ENCODE results near the gene BOLL. TPM values are rescaled to one million over a fixed set of nuclear protein-coding genes. Genes with fewer than 3 reads are reported as not detected.

The BOLL gene
- total RNA-seq, 1 experiment from 2014 or later: not detected

GRCh38 chr2:197804758-197805714, 19.9 kb upstream of the BOLL start:
- intact Hi-C loops (cut with micrococcal nuclease): no loop called here
- H3K9me3 ChIP-seq (ENCODE audit: low read length): no peaks in the 10 kb centered on the region
- TF ChIP-seq CTCF (conservative IDR thresholded peaks at IDR 0.05; ENCODE audit: low read depth, low read length) (no peak), EZH2 (IDR thresholded peaks at IDR 0.05; ENCODE audit: low read length, unreplicated experiment) (peak; percentile 96), EZH2phosphoT487 (IDR thresholded peaks at IDR 0.05; ENCODE audit: borderline replicate concordance, low read length) (peak; percentile 40; the same call in 1 of the 2 replicates)
- ChIA-PET POLR2A (ENCODE audit: unreplicated experiment) (interaction anchor here (0.6 kb wide), 1 partner anchor 289 kb away, joined by 3 read pairs; no protein-coding TSS in a partner anchor), CTCF (interaction anchor here (0.6 kb wide), 1 partner anchor 9 kb away, joined by 3 read pairs; no protein-coding TSS in a partner anchor)
- H3K4me3 ChIP-seq (ENCODE audit: low read length): peak overlapping the region; percentile 70
- H2AFZ ChIP-seq (ENCODE audit: low read length): peak overlapping the region; percentile 87
- no peaks in the 10 kb centered on the region for H3K9me2 ChIP-seq (replicated peaks; ENCODE audit: low read length)
- H3K27ac ChIP-seq (ENCODE audit: low read length): no peak overlapping the region
- peak; percentile 32 for ATAC-seq
- BruUV-seq (replicated peaks): no TSS peak
- no peak overlapping the region for H3K9ac ChIP-seq (ENCODE audit: low read length)
- no peaks in the 10 kb centered on the region for H3K79me2 ChIP-seq (ENCODE audit: low read length)
- DNase-seq: no peak
- peak overlapping the region; percentile 98 for H3K4me2 ChIP-seq (ENCODE audit: low read length)
- H3F3A ChIP-seq (ENCODE audit: low read length, unreplicated experiment): no peaks in the 10 kb centered on the region
- no peaks in the 10 kb centered on the region for H4K20me1 ChIP-seq (ENCODE audit: low read length)
- H3K4me1 ChIP-seq (ENCODE audit: insufficient read depth, low read length): peaks cover 9% of the 10 kb centered on the region; the same call in 1 of the 2 replicates
- peaks cover 71% of the 10 kb centered on the region for H3K27me3 ChIP-seq (ENCODE audit: low read length)
- H3K36me3 ChIP-seq (ENCODE audit: low read depth, low read length): no peaks in the 10 kb centered on the region

DNA sequence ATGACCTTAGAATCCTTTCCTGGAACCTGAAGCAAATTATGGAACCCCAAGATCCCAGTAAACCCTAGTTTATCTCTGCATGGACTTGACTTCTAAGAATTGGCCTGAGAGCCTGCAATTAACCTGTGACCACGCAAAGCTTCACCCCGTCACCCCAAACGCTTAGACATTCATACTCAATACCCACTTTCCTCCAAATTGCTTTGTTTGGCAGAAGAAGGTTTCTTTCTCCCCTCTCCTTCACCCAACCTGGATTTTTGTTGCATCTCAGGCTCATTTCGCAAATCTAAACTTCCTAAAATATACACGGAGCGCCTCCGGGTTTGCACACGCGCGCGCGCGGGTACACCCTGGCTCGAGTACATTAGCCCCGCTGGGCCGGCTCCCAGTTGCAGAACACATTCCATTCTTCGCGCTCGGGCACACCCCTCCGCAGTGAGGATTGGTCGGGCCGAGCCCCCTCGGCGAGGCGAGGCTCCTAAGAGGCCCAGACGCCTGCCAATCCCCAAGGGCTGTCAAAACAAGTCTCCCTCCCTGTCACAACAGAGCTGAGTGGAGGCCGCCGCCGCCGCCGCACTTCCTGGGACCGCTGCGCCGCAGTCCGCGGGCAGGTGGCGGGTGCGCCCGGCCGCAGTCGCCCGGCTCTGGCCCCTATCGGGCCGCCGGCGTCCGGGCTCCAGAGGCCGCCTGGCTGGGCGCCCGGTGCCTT, 19.1 kb upstream of the BOLL start, which contains the start of gene PLCL1:
TSS of gene PLCL1 (plus strand) at position 545 of the 709 bp plus-strand sequence.
- H3K9me3 ChIP-seq (ENCODE audit: low read length): no peaks in the 10 kb centered on the region
- ChIA-PET POLR2A (ENCODE audit: unreplicated experiment) (interaction anchor here (0.6 kb wide), 1 partner anchor 288 kb away, joined by 3 read pairs; no protein-coding TSS in a partner anchor), CTCF (interaction anchor here (0.6 kb wide), 1 partner anchor 9 kb away, joined by 3 read pairs; no protein-coding TSS in a partner anchor)
- H3K36me3 ChIP-seq (ENCODE audit: low read depth, low read length): no peaks in the 10 kb centered on the region
- DNase-seq (peak; percentile 91), ATAC-seq (peak; percentile 100)
- no peaks in the 10 kb centered on the region for H3K9me2 ChIP-seq (replicated peaks; ENCODE audit: low read length)
- no peak within 1 kb of the TSS for H3K9ac ChIP-seq (ENCODE audit: low read length)
- peak within 1 kb of the TSS; percentile 87 for H2AFZ ChIP-seq (ENCODE audit: low read length)
- no peaks in the 10 kb centered on the region for H3F3A ChIP-seq (ENCODE audit: low read length, unreplicated experiment)
- H3K4me2 ChIP-seq (ENCODE audit: low read length): peak within 1 kb of the TSS; percentile 98
- H4K20me1 ChIP-seq (ENCODE audit: low read length): no peaks in the 10 kb centered on the region
- no peak within 1 kb of the TSS for H3K27ac ChIP-seq (ENCODE audit: low read length)
- BruUV-seq (replicated peaks): no TSS peak
- intact Hi-C loops (cut with micrococcal nuclease): no loop called here
- TF ChIP-seq EZH2phosphoT487 (IDR thresholded peaks at IDR 0.05; ENCODE audit: borderline replicate concordance, low read length) (no peak), EZH2 (IDR thresholded peaks at IDR 0.05; ENCODE audit: low read length, unreplicated experiment) (no peak)
- H3K27me3 ChIP-seq (ENCODE audit: low read length): peaks cover 71% of the 10 kb centered on the region
- peaks cover 9% of the 10 kb centered on the region; the same call in 1 of the 2 replicates for H3K4me1 ChIP-seq (ENCODE audit: insufficient read depth, low read length)
- H3K4me3 ChIP-seq (ENCODE audit: low read length): peak within 1 kb of the TSS; percentile 70
- H3K79me2 ChIP-seq (ENCODE audit: low read length): no peaks in the 10 kb centered on the region

GRCh38 chr2:197803033-197803444, 17.9 kb upstream of the BOLL start:
- POLR2A ChIA-PET (ENCODE audit: unreplicated experiment): no interaction called here
- no peak overlapping the region for H3K9ac ChIP-seq (ENCODE audit: low read length)
- TF ChIP-seq CTCF (conservative IDR thresholded peaks at IDR 0.05; ENCODE audit: low read depth, low read length): peak; percentile 85
- TF ChIP-seq EZH2phosphoT487 (IDR thresholded peaks at IDR 0.05; ENCODE audit: borderline replicate concordance, low read length): no peak
- intact Hi-C loops (cut with micrococcal nuclease): loop anchor here (1.0 kb wide), 2 partner anchors 324 to 493 kb away; no protein-coding TSS in a partner anchor
- no peaks in the 10 kb centered on the region for H3F3A ChIP-seq (ENCODE audit: low read length, unreplicated experiment)
- CTCF ChIA-PET: no interaction called here
- peak; percentile 20; the same call in 1 of the 2 replicates for ATAC-seq
- H3K36me3 ChIP-seq (ENCODE audit: low read depth, low read length): no peaks in the 10 kb centered on the region
- BruUV-seq (replicated peaks): no TSS peak
- H3K79me2 ChIP-seq (ENCODE audit: low read length): no peaks in the 10 kb centered on the region
- peak; percentile 63 for DNase-seq
- H3K27ac ChIP-seq (ENCODE audit: low read length): no peak overlapping the region
- no peaks in the 10 kb centered on the region for H3K9me3 ChIP-seq (ENCODE audit: low read length)
- H3K4me3 ChIP-seq (ENCODE audit: low read length): no peak overlapping the region
- no peak overlapping the region for H3K4me2 ChIP-seq (ENCODE audit: low read length)
- no peak overlapping the region for H2AFZ ChIP-seq (ENCODE audit: low read length)
- H3K9me2 ChIP-seq (replicated peaks; ENCODE audit: low read length): no peaks in the 10 kb centered on the region
- H4K20me1 ChIP-seq (ENCODE audit: low read length): no peaks in the 10 kb centered on the region
- peaks cover 72% of the 10 kb centered on the region for H3K27me3 ChIP-seq (ENCODE audit: low read length)
- peaks cover 9% of the 10 kb centered on the region; the same call in 1 of the 2 replicates for H3K4me1 ChIP-seq (ENCODE audit: insufficient read depth, low read length)

Measured in PC-3 (cell line).